HTERT RPE-1 (cell line): ENCODE measurements around the gene GPS2.

Source experiments
- in situ Hi-C: fragments of 300-500 bp; cut with MboI; formaldehyde crosslinking; loops from 4 replicates; pipeline ENCODE4 v1.14.3; 2020; ENCODE audit warnings: low sequenced_read_pairs

Gene GPS2

GRCh38 chr17:7321466-7321865 is 6.3 kb upstream of the GPS2 start:
- in situ Hi-C loops = no loop called here

- in situ Hi-C loops = no loop called here
Measured at GRCh38 chr17:7318121-7318860, 3.1 kb upstream of the GPS2 start.

- in situ Hi-C loops = no loop called here
Measured at GRCh38 chr17:7317161-7317803, 2.1 kb upstream of the GPS2 start.

GRCh38 chr17:7315570-7316235 is 543 bp upstream of the GPS2 start:
- in situ Hi-C loops = no loop called here

GRCh38 chr17:7313890-7314718 is 1.1 kb downstream of the GPS2 start:
- in situ Hi-C loops = no loop called here

- in situ Hi-C loops = no loop called here
Measured at GRCh38 chr17:7313088-7313889, 1.9 kb downstream of the GPS2 start.

GRCh38 chr17:7312432-7313087 is 2.6 kb downstream of the GPS2 start:
- in situ Hi-C loops = no loop called here

GRCh38 chr17:7311110-7311705 is 4.0 kb downstream of the GPS2 start:
- in situ Hi-C loops = no loop called here

- in situ Hi-C loops = no loop called here
Measured at GRCh38 chr17:7309628-7310027, 5.5 kb downstream of the GPS2 start.

GRCh38 chr17:7308625-7309433 is 6.3 kb downstream of the GPS2 start:
- in situ Hi-C loops = no loop called here

GRCh38 chr17:7307686-7308624 is 7.2 kb downstream of the GPS2 start:
- in situ Hi-C loops = no loop called here

- in situ Hi-C loops = no loop called here
Measured at GRCh38 chr17:7306911-7307685, 8.1 kb downstream of the GPS2 start, which contains the start of gene EIF5A. EIF5A (plus strand) TSS chr17:7307628; CDS start chr17:7309636, 2,008 bp downstream.

GRCh38 chr17:7304179-7304578 is 11.0 kb downstream of the GPS2 start:
- in situ Hi-C loops = no loop called here

- in situ Hi-C loops = no loop called here
Measured at GRCh38 chr17:7296189-7296861, 18.8 kb downstream of the GPS2 start.

GRCh38 chr17:7295230-7296180 is 19.7 kb downstream of the GPS2 start:
- in situ Hi-C loops = no loop called here
